Measurements from ENCODE around the gene PIGM.

GRCh38 chr1:160069460-160070231 is 37.9 kb upstream of the PIGM start, which contains the start of gene KCNJ10:
- TF ChIP-seq CTCF (IDR thresholded peaks at IDR 0.05): no peak
- TF ChIP-seq POLR2A (IDR thresholded peaks at IDR 0.05): no peak
